Endodermal cell (in vitro differentiated cells): Measurements from ENCODE around the gene HS3ST3B1. TPM values are rescaled to one million over a fixed set of nuclear protein-coding genes. Genes with fewer than 3 reads are reported as not detected.

Experiments
- DNase-seq: peaks from one replicate; pipeline ENCODE4 v3.0.0-alpha.2; 2017
- H3K27ac ChIP-seq: 2 replicates; pipeline ENCODE4 v1.5.1; 2013; ENCODE audit warnings: mild to moderate bottlenecking, low read depth, low read length, moderate library complexity
- H3K27me3 ChIP-seq: 2 replicates; pipeline ENCODE4 v1.6.1; 2013; ENCODE audit warnings: mild to moderate bottlenecking, low read length, moderate library complexity; ENCODE audit not compliant: insufficient read depth, control insufficient read depth, poor library complexity, severe bottlenecking
- H3K36me3 ChIP-seq: 2 replicates; pipeline ENCODE4 v1.7.0; 2013; ENCODE audit warnings: mild to moderate bottlenecking, low read length, moderate library complexity; ENCODE audit not compliant: control insufficient read depth, insufficient read depth
- H3K4me1 ChIP-seq: one replicate; pipeline ENCODE4 v1.7.0; 2013; ENCODE audit warnings: low read length; ENCODE audit not compliant: control insufficient read depth, insufficient read depth
- H3K4me3 ChIP-seq: 2 replicates; pipeline ENCODE4 v1.5.1; 2013; ENCODE audit warnings: mild to moderate bottlenecking, low read length, moderate library complexity
- H3K9ac ChIP-seq: 2 replicates; pipeline ENCODE4 v1.6.1; 2013; ENCODE audit warnings: mild to moderate bottlenecking, low read length, moderate library complexity; ENCODE audit not compliant: poor library complexity, severe bottlenecking; ENCODE audit errors: extremely low read depth
- H3K9me3 ChIP-seq: 2 replicates; pipeline ENCODE4 v1.6.1; 2013; ENCODE audit warnings: mild to moderate bottlenecking, low read length, moderate library complexity; ENCODE audit not compliant: control insufficient read depth
- H3K27ac Mint-ChIP-seq: 2 replicates; pipeline ENCODE4 v1.8.0; 2020; ENCODE audit warnings: mixed read lengths
- H3K27me3 Mint-ChIP-seq: 2 replicates; pipeline ENCODE4 v1.8.0; 2021; ENCODE audit warnings: mild to moderate bottlenecking, mixed read lengths; ENCODE audit not compliant: insufficient read depth
- H3K36me3 Mint-ChIP-seq: 2 replicates; pipeline ENCODE4 v1.8.0; 2020; ENCODE audit warnings: low read depth, mixed read lengths
- H3K4me1 Mint-ChIP-seq: 2 replicates; pipeline ENCODE4 v1.8.0; 2020; ENCODE audit warnings: mixed read lengths
- H3K4me3 Mint-ChIP-seq: 2 replicates; pipeline ENCODE4 v1.8.0; 2020; ENCODE audit warnings: mild to moderate bottlenecking, moderate library complexity, mixed read lengths
- H3K9me3 Mint-ChIP-seq: 2 replicates; pipeline ENCODE4 v1.8.0; 2020; ENCODE audit warnings: mild to moderate bottlenecking, mixed read lengths
- CTCF ChIP-seq: fragments of 200-600 bp; sonication (generic); conservative IDR thresholded peaks from 2 replicates; pipeline ENCODE4 v1.5.0; 2021; ENCODE audit warnings: antibody characterized with exemption, mild to moderate bottlenecking
- WGBS, 2 experiments: methylation state at CpG; one replicate each; pipeline versions ENCODE4 v1.1.5 to v1.1.7; 2013; ENCODE audit warnings: missing lambda C conversion rate in 2 of 2, mixed read lengths in 1 of 2; ENCODE audit not compliant: insufficient coverage in 1 of 2, insufficient read length in 1 of 2; 5-methylcytosine and 5-hydroxymethylcytosine counted together
- total RNA-seq, 2 donors: library from RNA; stranded (reverse); fragmentation: NEBNext Ultra II Directional in 1 of 2; extraction: Animal tissue kit (Norgen Biotek cat#: 25700) in 1 of 2; gene quantifications; 2 replicates in 1 of 2; 3 replicates in 1 of 2; pipeline ENCODE4 v1.2.1, GENCODE V29; 2021

HS3ST3B1 gene
- total RNA-seq, 2 donors from 2014 or later: 5.6 to 6.9 TPM

- H3K27ac Mint-ChIP-seq: no peak overlapping the region
- TF ChIP-seq CTCF: no peak
- peaks cover 4% of the 10 kb centered on the region for H3K4me1 ChIP-seq
- H3K4me3 ChIP-seq: no peak overlapping the region
- H3K9me3 Mint-ChIP-seq: no peaks in the 10 kb centered on the region
- no peak for DNase-seq
- 90 to 95% methylated on average over 4 to 5 of the region's 5 CpGs for WGBS, 2 experiments
- no peak overlapping the region for H3K27ac ChIP-seq
- H3K4me1 Mint-ChIP-seq: peaks cover 6% of the 10 kb centered on the region
- peaks cover under 1% of the 10 kb centered on the region for H3K27me3 Mint-ChIP-seq
- H3K9me3 ChIP-seq: no peaks in the 10 kb centered on the region
- no peaks in the 10 kb centered on the region for H3K36me3 Mint-ChIP-seq
- H3K27me3 ChIP-seq: no peaks in the 10 kb centered on the region
- H3K9ac ChIP-seq: no peak overlapping the region
- no peak overlapping the region for H3K4me3 Mint-ChIP-seq
- H3K36me3 ChIP-seq: no peaks in the 10 kb centered on the region
Measured at GRCh38 chr17:14353861-14354474, 53.1 kb downstream of the HS3ST3B1 start.

DNA sequence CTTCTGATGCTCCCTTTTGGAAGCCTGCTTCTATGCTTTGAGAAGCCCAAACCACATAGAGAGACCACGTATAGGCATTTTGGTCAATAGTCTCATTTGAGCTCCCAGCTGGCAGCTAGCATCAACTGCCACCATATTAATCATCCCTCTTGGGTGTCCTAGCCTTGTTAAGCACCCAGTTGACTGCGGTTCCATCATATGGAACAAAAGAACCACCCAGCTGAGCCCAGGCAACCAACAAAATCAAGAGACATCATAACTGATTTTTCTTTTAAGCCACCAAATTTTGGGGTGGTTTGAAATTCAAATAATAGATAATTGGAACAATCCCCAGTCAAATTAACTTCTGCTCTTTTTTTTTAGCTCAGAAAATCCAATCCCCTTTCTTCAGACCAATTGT lies 53.9 kb downstream of the HS3ST3B1 start:
- Mint-ChIP-seq H3K4me3 (no peak overlapping the region), H3K9me3 (no peaks in the 10 kb centered on the region), H3K27me3 (peaks cover 2% of the 10 kb centered on the region), H3K4me1 (peaks cover 6% of the 10 kb centered on the region), H3K27ac (no peak overlapping the region), H3K36me3 (no peaks in the 10 kb centered on the region)
- H3K27me3 ChIP-seq: no peaks in the 10 kb centered on the region
- no peaks in the 10 kb centered on the region for H3K36me3 ChIP-seq
- H3K27ac ChIP-seq: no peak overlapping the region
- TF ChIP-seq CTCF: no peak
- no peak for DNase-seq
- no peak overlapping the region for H3K4me3 ChIP-seq
- WGBS, 2 experiments: 93 to 100% methylated on average over 1 to 2 of the region's 2 CpGs
- H3K9ac ChIP-seq: no peak overlapping the region
- H3K4me1 ChIP-seq: peaks cover 4% of the 10 kb centered on the region
- no peaks in the 10 kb centered on the region for H3K9me3 ChIP-seq

DNA sequence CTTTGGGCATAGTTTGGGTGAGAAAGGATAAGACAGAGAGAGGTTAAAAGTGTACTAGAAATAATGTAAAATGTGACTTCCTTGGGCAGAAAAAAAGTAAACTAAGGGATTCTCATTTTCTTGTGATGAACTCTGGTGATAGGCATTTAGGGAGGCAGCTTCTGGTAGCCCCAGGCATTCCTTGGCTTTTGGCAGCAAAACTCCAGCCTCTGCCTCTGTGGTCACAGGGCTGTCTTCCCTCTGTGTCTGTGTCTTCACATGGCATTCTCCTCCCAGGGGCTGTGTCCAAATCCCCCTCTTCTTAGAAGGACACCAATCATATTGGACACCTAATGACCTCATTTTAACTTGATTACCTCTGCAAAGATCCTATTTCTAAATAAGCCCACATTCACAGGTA lies 54.7 kb downstream of the HS3ST3B1 start:
- Mint-ChIP-seq H3K4me3 (no peak overlapping the region), H3K4me1 (peaks cover 6% of the 10 kb centered on the region), H3K9me3 (no peaks in the 10 kb centered on the region), H3K27ac (no peak overlapping the region), H3K27me3 (peaks cover 2% of the 10 kb centered on the region), H3K36me3 (no peaks in the 10 kb centered on the region)
- H3K4me3 ChIP-seq: no peak overlapping the region
- DNase-seq: peak; percentile 72
- H3K9ac ChIP-seq: no peak overlapping the region
- no peaks in the 10 kb centered on the region for H3K9me3 ChIP-seq
- H3K36me3 ChIP-seq: no peaks in the 10 kb centered on the region
- H3K4me1 ChIP-seq: peaks cover 4% of the 10 kb centered on the region
- H3K27me3 ChIP-seq: no peaks in the 10 kb centered on the region
- no peak for TF ChIP-seq CTCF
- H3K27ac ChIP-seq: no peak overlapping the region
